Measurements from ENCODE around the gene ZNF423. TPM values are rescaled to one million over a fixed set of nuclear protein-coding genes. Genes with fewer than 3 reads are reported as not detected.

Gene ZNF423
- total and polyA plus RNA-seq, 12 donors, result 1.7 to 10.6 (median 5.5) TPM

GRCh38 chr16:49446805-49447204 is 409.1 kb downstream of the ZNF423 start:
- WGBS, 4 donors, result 80 to 85% (median 81%) methylated on average over 2 of the region's 2 CpGs

DNA sequence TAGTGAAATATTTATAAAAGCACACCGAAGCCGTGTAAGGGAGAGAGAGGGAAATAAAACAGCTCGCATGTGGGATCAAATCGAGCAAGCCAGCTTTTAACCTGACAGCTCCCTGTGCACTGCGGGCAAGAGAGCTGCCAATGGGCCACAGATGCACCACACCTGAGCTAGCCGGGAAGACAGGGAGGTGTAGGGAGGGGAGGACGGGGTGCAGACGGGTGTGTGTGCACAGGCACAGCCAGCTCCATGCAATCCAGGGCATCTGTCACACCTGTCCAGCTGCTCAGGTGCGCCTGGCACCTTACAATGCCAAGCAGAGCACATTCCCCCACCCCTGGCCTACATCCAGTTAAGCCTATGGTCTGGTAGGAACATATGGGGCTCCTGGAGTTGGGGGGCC is 412.3 kb downstream of the ZNF423 start:
- DNase-seq, result no peak
- TF ChIP-seq POLR2A (IDR thresholded peaks at IDR 0.05) (no peak), CTCF (IDR thresholded peaks at IDR 0.05) (no peak)
- H3K36me3 ChIP-seq (replicated peaks in 1 of 2), result no peaks in the 10 kb centered on the region
- no peaks in the 10 kb centered on the region for H3K27me3 ChIP-seq
- H3K27ac ChIP-seq, result no peak overlapping the region
- 78 to 88% (median 83%) methylated on average over 9 of the region's 9 CpGs for WGBS, 4 donors
- no peak overlapping the region for H3K4me3 ChIP-seq
- no peaks in the 10 kb centered on the region for H3K9me3 ChIP-seq (replicated peaks in 1 of 3)
- no peaks in the 10 kb centered on the region for H3K4me1 ChIP-seq (replicated peaks in 1 of 2)
- intact Hi-C loops (cut with DNase I), result no loop called here

More at GRCh38 chr16:49446805-49447204, 409.1 kb downstream of the ZNF423 start:
- Histone ChIP-seq H3K9me3 (replicated peaks in 1 of 3) (no peaks in the 10 kb centered on the region), H3K36me3 (replicated peaks in 1 of 2) (no peaks in the 10 kb centered on the region), H3K27ac (no peak overlapping the region), H3K27me3 (no peaks in the 10 kb centered on the region), H3K4me3 (no peak overlapping the region), H3K4me1 (replicated peaks in 1 of 2) (no peaks in the 10 kb centered on the region)
- intact Hi-C loops (cut with DNase I), result no loop called here
- no peak for TF ChIP-seq CTCF (IDR thresholded peaks at IDR 0.05)
- DNase-seq, result no peak

DNA sequence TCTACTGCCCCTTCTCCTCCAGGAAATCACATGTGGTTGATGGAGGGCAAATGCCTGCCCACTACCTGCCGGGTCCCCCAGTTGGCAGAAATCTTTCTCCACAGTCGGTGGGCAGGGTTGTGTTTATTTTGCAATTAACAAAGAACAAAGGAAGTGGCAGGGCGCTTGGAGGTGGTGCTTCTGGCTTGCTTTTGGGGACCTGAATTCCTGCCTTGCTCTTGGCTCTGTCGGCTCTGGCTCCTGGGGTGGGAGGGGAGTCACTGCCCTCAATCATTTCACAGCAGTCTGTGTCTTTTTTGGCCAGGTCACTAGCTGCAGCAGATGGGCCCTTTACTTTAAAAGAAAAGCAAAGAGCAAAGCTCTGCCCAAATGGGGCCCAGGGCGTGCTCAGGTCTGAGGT is 413.1 kb downstream of the ZNF423 start:
- no peaks in the 10 kb centered on the region for H3K9me3 ChIP-seq (replicated peaks in 1 of 3)
- WGBS, 4 donors, result 57 to 66% (median 60%) methylated on average over 4 to 5 of the region's 5 CpGs
- intact Hi-C loops (cut with DNase I), result no loop called here
- no peak for DNase-seq
- H3K27me3 ChIP-seq, result no peaks in the 10 kb centered on the region
- H3K36me3 ChIP-seq (replicated peaks in 1 of 2), result no peaks in the 10 kb centered on the region
- H3K27ac ChIP-seq, result no peak overlapping the region
- H3K4me3 ChIP-seq, result no peak overlapping the region
- TF ChIP-seq POLR2A (IDR thresholded peaks at IDR 0.05) (no peak), CTCF (IDR thresholded peaks at IDR 0.05) (no peak)
- no peaks in the 10 kb centered on the region for H3K4me1 ChIP-seq (replicated peaks in 1 of 2)

DNA sequence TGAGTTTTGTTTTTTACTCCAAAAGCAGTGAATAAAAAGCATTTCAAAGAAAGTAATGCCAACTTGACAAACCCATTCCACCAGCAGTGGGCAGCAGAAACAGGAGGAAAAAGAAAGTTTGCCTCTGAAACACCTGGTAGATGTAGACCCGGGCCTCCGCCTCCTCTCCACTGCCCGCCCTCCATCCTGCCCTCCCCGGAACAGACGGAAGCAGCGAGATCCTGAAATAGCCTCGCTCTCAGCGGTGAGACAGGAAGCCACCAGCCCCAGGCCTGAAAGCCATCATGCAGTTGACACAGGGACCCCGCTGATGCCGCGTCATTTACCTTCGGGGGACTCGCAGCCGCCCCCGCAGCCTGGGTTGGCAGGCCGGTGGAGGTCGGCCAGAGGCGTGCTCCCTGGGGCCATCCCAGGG is 414.5 kb downstream of the ZNF423 start:
- 26 to 37% (median 35%) methylated on average over 7 to 18 of the region's 18 CpGs for WGBS, 4 donors

More for the DNA sequence above, 414.5 kb downstream of the ZNF423 start:
- no peaks in the 10 kb centered on the region for H3K4me1 ChIP-seq (replicated peaks in 1 of 2)
- no peaks in the 10 kb centered on the region for H3K36me3 ChIP-seq (replicated peaks in 1 of 2)
- intact Hi-C loops (cut with DNase I), result no loop called here
- H3K27ac ChIP-seq, result no peak overlapping the region
- no peaks in the 10 kb centered on the region for H3K9me3 ChIP-seq (replicated peaks in 1 of 3)
- peak; percentile 16 to 64 (median 22) for DNase-seq
- H3K27me3 ChIP-seq, result no peaks in the 10 kb centered on the region
- TF ChIP-seq POLR2A (IDR thresholded peaks at IDR 0.05) (no peak), CTCF (IDR thresholded peaks at IDR 0.05) (peak in 1 of 6 experiments; percentile 27)
- H3K4me3 ChIP-seq, result no peak overlapping the region
